ENCODE measurements around the gene ZNF470. TPM values are rescaled to one million over a fixed set of nuclear protein-coding genes. Genes with fewer than 3 reads are reported as not detected.

Gene ZNF470
- total and polyA plus RNA-seq, 11 donors, result 1.7 to 7.1 (median 3.5) TPM

GRCh38 chr19:56601375-56601774 lies 34.1 kb downstream of the ZNF470 start:
- intact Hi-C loops (cut with DNase I), result no loop called here
- H3K36me3 ChIP-seq, result peaks cover 0 to 44% (median 12%) of the 10 kb centered on the region in 9 donors
- ATAC-seq (no peak), DNase-seq (no peak)
- H3K27ac ChIP-seq, result no peak overlapping the region
- peaks cover 0 to 16% (median under 1%) of the 10 kb centered on the region in 12 donors for H3K4me1 ChIP-seq
- no peak overlapping the region for H3K4me3 ChIP-seq
- H3K9me3 ChIP-seq, result peaks cover 0 to 74% (median 10%) of the 10 kb centered on the region in 12 donors
- TF ChIP-seq CTCF (IDR thresholded peaks at IDR 0.05) (no peak), POLR2A (IDR thresholded peaks at IDR 0.05) (no peak)
- 89 to 100% (median 94%) methylated on average over 3 of the region's 3 CpGs for WGBS, 4 donors
- no peaks in the 10 kb centered on the region for H3K27me3 ChIP-seq

GRCh38 chr19:56603829-56604228 lies 36.6 kb downstream of the ZNF470 start:
- Histone ChIP-seq H3K4me3 (no peak overlapping the region), H3K36me3 (peaks cover 0 to 45% (median 12%) of the 10 kb centered on the region in 9 donors), H3K27me3 (no peaks in the 10 kb centered on the region), H3K4me1 (peaks cover 0 to 10% (median 0%) of the 10 kb centered on the region in 12 donors), H3K27ac (no peak overlapping the region), H3K9me3 (peaks cover 0 to 88% (median 14%) of the 10 kb centered on the region in 12 donors)
- ATAC-seq (peak in 3 of 4 donors; percentile 34 to 91 (median 87)), DNase-seq (peak in 1 of 5 donors; percentile 50)
- no peak for TF ChIP-seq CTCF (IDR thresholded peaks at IDR 0.05)
- no peak for TF ChIP-seq POLR2A (IDR thresholded peaks at IDR 0.05)
- 61 to 73% (median 71%) methylated on average over 6 of the region's 6 CpGs for WGBS, 4 donors
- intact Hi-C loops (cut with DNase I), result no loop called here

- no peaks in the 10 kb centered on the region for H3K27me3 ChIP-seq
- peak overlapping the region in 3 of 12 donors; percentile 21 to 26 (median 23) for H3K27ac ChIP-seq
- H3K36me3 ChIP-seq, result peaks cover 0 to 26% (median 0%) of the 10 kb centered on the region in 9 donors
- ATAC-seq (peak in 2 of 4 donors; percentile 14 to 65), DNase-seq (no peak)
- peaks cover 0 to 87% (median 14%) of the 10 kb centered on the region in 12 donors for H3K9me3 ChIP-seq
- peaks cover 0 to 26% (median 1%) of the 10 kb centered on the region in 12 donors for H3K4me1 ChIP-seq
- intact Hi-C loops (cut with DNase I), result no loop called here
- H3K4me3 ChIP-seq, result no peak overlapping the region
- 70 to 80% (median 72%) methylated on average over 8 of the region's 8 CpGs for WGBS, 4 donors
- TF ChIP-seq POLR2A (IDR thresholded peaks at IDR 0.05) (no peak), CTCF (IDR thresholded peaks at IDR 0.05) (no peak)
Measured at GRCh38 chr19:56608274-56608964, 41.2 kb downstream of the ZNF470 start.

- TF ChIP-seq POLR2A (IDR thresholded peaks at IDR 0.05) (no peak), CTCF (IDR thresholded peaks at IDR 0.05) (no peak)
- DNase-seq, result no peak
- Histone ChIP-seq H3K4me1 (peaks cover 0 to 23% (median 1%) of the 10 kb centered on the region in 12 donors), H3K27ac (no peak overlapping the region), H3K36me3 (peaks cover 0 to 23% (median 0%) of the 10 kb centered on the region in 9 donors), H3K4me3 (no peak overlapping the region), H3K27me3 (no peaks in the 10 kb centered on the region), H3K9me3 (peaks cover 0 to 88% (median 6%) of the 10 kb centered on the region in 12 donors)
- intact Hi-C loops (cut with DNase I), result no loop called here
- ATAC-seq, result no peak
- WGBS, 4 donors, result 77 to 83% (median 79%) methylated on average over 8 of the region's 8 CpGs
Measured at GRCh38 chr19:56611288-56611687, 44.0 kb downstream of the ZNF470 start.
